HCT116 (cell line): Measurements from ENCODE around the gene HOXC6. TPM values are rescaled to one million over a fixed set of nuclear protein-coding genes. Genes with fewer than 3 reads are reported as not detected.

Experiments
- ATAC-seq: fragments of 200-7000 bp; cut with Tn5 transposase; 2 replicates; pipeline ENCODE4 v1.9.1; 2020; ENCODE audit warnings: mild to moderate bottlenecking, moderate library complexity
- BruUV-seq: library from RNA; stranded (reverse); fragments of 400-500 nt; replicated peaks from 2 replicates; lab custom pipeline; 2021; lab: Mats Ljungman, UMichigan
- CTCF ChIA-PET: fragments of 300-600 bp; sonication (Branson Sonifier 250); formaldehyde crosslinking; loops from one replicate; lab custom pipeline; 2021; ENCODE audit warnings: antibody characterized with exemption; lab: Charles Lee
- POLR2A ChIA-PET: fragments of 300-600, 350-600 bp; sonication (Branson Sonifier 250); formaldehyde crosslinking; loops from one replicate; lab custom pipeline; 2021; ENCODE audit warnings: antibody characterized with exemption; lab: Charles Lee
- RAD21 ChIA-PET, 2 experiments: fragments of 300-600 bp; sonication (Branson Sonifier 250); formaldehyde crosslinking; loops; one replicate each; lab custom pipeline; 2023; ENCODE audit warnings: low total read pairs in 2 of 2; ENCODE audit not compliant: uncharacterized antibody in 2 of 2, unreplicated experiment in 2 of 2, low non-redundant PET in 1 of 2; lab: Charles Lee
- DNase-seq: peaks from one replicate; pipeline ENCODE4 v3.0.0-alpha.2; 2010; ENCODE audit warnings: low read depth, low spot score
- H2AFZ ChIP-seq: fragments of 200-600 bp; shearing (Covaris generic), sonication (generic); 2 replicates; pipeline ENCODE4 v1.6.1; 2017; ENCODE audit warnings: low read depth, mixed run types, mixed read lengths, antibody characterized with exemption, low read length; ENCODE audit not compliant: poor library complexity, severe bottlenecking
- H3K27ac ChIP-seq: 2 replicates; pipeline ENCODE4 v1.5.1; 2012; ENCODE audit warnings: low read depth, low read length
- H3K27me3 ChIP-seq: fragments of 200-600 bp; sonication (generic); 2 replicates; pipeline ENCODE4 v1.6.1; 2016; ENCODE audit warnings: mixed run types, low read length, mixed read lengths; ENCODE audit not compliant: insufficient read depth
- H3K36me3 ChIP-seq, 2 experiments: fragments of 200-500 bp in 1 of 2; fragments of 200-600 bp in 1 of 2; sonication (Bioruptor generic) in 1 of 2; sonication (generic) in 1 of 2; 2 replicates each; pipeline versions ENCODE4 v1.5.1 to v1.6.1; 2014 to 2016; ENCODE audit warnings: low read length in 2 of 2, inconsistent platforms in 1 of 2, mixed read lengths in 1 of 2, mixed run types in 1 of 2; ENCODE audit not compliant: insufficient read depth in 2 of 2, control insufficient read depth in 1 of 2
- H3K4me1 ChIP-seq, 2 experiments: fragments of 200-600 bp in 1 of 2; sonication (generic) in 1 of 2; 2 replicates each; pipeline versions ENCODE4 v1.5.1 to v1.6.1; 2012 to 2017; ENCODE audit warnings: low read length in 2 of 2, inconsistent platforms in 1 of 2, mild to moderate bottlenecking in 1 of 2, mixed read lengths in 1 of 2, mixed run types in 1 of 2, moderate library complexity in 1 of 2; ENCODE audit not compliant: insufficient read depth in 2 of 2, control insufficient read depth in 1 of 2
- H3K4me2 ChIP-seq: fragments of 200-600 bp; sonication (generic); 2 replicates; pipeline ENCODE4 v1.6.1; 2017; ENCODE audit warnings: mixed run types, low read length, mixed read lengths
- H3K4me3 ChIP-seq, 2 experiments: fragments of 200-600 bp in 1 of 2; sonication (generic) in 1 of 2; replicated peaks in 1 of 2; 2 replicates each; pipeline ENCODE4 v1.5.1; 2011 to 2016; ENCODE audit warnings: low read length in 2 of 2, control low read depth in 1 of 2, low read depth in 1 of 2, mild to moderate bottlenecking in 1 of 2, mixed read lengths in 1 of 2, mixed run types in 1 of 2
- H3K79me2 ChIP-seq: fragments of 200-600 bp; sonication (generic); 2 replicates; pipeline ENCODE4 v1.6.1; 2017; ENCODE audit warnings: mild to moderate bottlenecking, mixed run types, low read length, moderate library complexity, mixed read lengths; ENCODE audit not compliant: insufficient read depth
- H3K9ac ChIP-seq: fragments of 200-600 bp; sonication (generic); 2 replicates; pipeline ENCODE4 v1.6.1; 2016; ENCODE audit warnings: low read length, mixed read lengths
- H3K9me2 ChIP-seq: fragments of 200-600 bp; sonication (generic), shearing (Covaris generic); 2 replicates; pipeline ENCODE4 v1.6.1; 2017; ENCODE audit warnings: mixed run types, mild to moderate bottlenecking, moderate library complexity; ENCODE audit not compliant: insufficient read depth
- H3K9me3 ChIP-seq, 2 experiments: fragments of 200-500 bp in 1 of 2; fragments of 200-600 bp in 1 of 2; sonication (Bioruptor generic) in 1 of 2; sonication (generic) in 1 of 2; 2 replicates each; pipeline ENCODE4 v1.6.1; 2014 to 2017; ENCODE audit warnings: low read length in 2 of 2, mixed read lengths in 2 of 2, inconsistent platforms in 1 of 2, low read depth in 1 of 2, mild to moderate bottlenecking in 1 of 2, mixed run types in 1 of 2, moderate library complexity in 1 of 2; ENCODE audit not compliant: control insufficient read depth in 1 of 2, insufficient read depth in 1 of 2
- H4K20me1 ChIP-seq: fragments of 200-600 bp; sonication (generic), shearing (Covaris generic); 2 replicates; pipeline ENCODE4 v1.6.1; 2017; ENCODE audit warnings: mixed run types, mild to moderate bottlenecking, moderate library complexity; ENCODE audit not compliant: insufficient read depth
- EGR1 ChIP-seq: IDR thresholded peaks from 2 replicates; pipeline ENCODE4 v1.6.1; 2012; ENCODE audit warnings: low read depth
- POLR2AphosphoS5 ChIP-seq: IDR thresholded peaks from 2 replicates; pipeline ENCODE4 v1.6.1; 2011; ENCODE audit warnings: mild to moderate bottlenecking, low read depth, low read length, moderate library complexity
- TCF7L2 ChIP-seq: IDR thresholded peaks from 2 replicates; pipeline ENCODE4 v1.7.0; 2011; ENCODE audit warnings: borderline replicate concordance, inconsistent platforms; ENCODE audit not compliant: insufficient read depth, insufficient read length; ENCODE audit errors: extremely low read depth
- YY1 ChIP-seq: IDR thresholded peaks from 2 replicates; pipeline ENCODE4 v1.6.1; 2011; ENCODE audit warnings: low read length, low read depth, moderate library complexity, mild to moderate bottlenecking; ENCODE audit not compliant: insufficient replicate concordance; ENCODE audit errors: extremely low read depth
- intact Hi-C: fragments of 100-400 bp; cut with micrococcal nuclease; formaldehyde crosslinking; loops from 2 replicates; pipeline ENCODE4 v1.10.0; 2022
- total RNA-seq: library from RNA; stranded (reverse); gene quantifications from one replicate; pipeline ENCODE4 v1.2.1, GENCODE V29; 2021; ENCODE audit not compliant: unreplicated experiment

HOXC6 gene
- total RNA-seq, 1 experiment from 2014 or later, result 3.1 TPM

GRCh38 chr12:54033106-54033979 lies 5.1 kb downstream of the HOXC6 start:
- H3K4me2 ChIP-seq, result peak overlapping the region; percentile 100
- ATAC-seq (peak; percentile 74), DNase-seq (no peak)
- H3K9me3 ChIP-seq, result no peaks in the 10 kb centered on the region
- POLR2A ChIA-PET, result no interaction called here
- H3K9ac ChIP-seq, result peak overlapping the region; percentile 69
- RAD21 ChIA-PET, result interaction anchor here (0.9 to 3.0 kb wide), 8 partner anchors 27 to 174 kb away, joined by 4 to 12 read pairs (median 9); no protein-coding TSS in a partner anchor
- H3K36me3 ChIP-seq, result no peaks in the 10 kb centered on the region
- H2AFZ ChIP-seq, result peak overlapping the region; percentile 89
- peak overlapping the region; percentile 35 for H3K27ac ChIP-seq
- intact Hi-C loops, result loop anchor here (5.0 kb wide), 1 partner anchor 104 kb away; no protein-coding TSS in a partner anchor
- no peaks in the 10 kb centered on the region for H3K9me2 ChIP-seq
- peaks cover 7 to 29% of the 10 kb centered on the region in 2 experiments for H3K4me1 ChIP-seq
- no TSS peak for BruUV-seq
- TF ChIP-seq TCF7L2 (peak; percentile 96), POLR2AphosphoS5 (0 out of 2 replicates have a peak, but pooled peaks have one; percentile 16), EGR1 (no peak), YY1 (peak; percentile 38)
- CTCF ChIA-PET, result interaction anchor here (0.9 to 3.5 kb wide), 19 partner anchors 11 to 180 kb away, joined by 3 to 43 read pairs (median 6); partner anchors contain the start of genes HOXC10, HOXC8 and HOXC9
- no peaks in the 10 kb centered on the region for H3K27me3 ChIP-seq
- H4K20me1 ChIP-seq, result no peaks in the 10 kb centered on the region
- no peaks in the 10 kb centered on the region for H3K79me2 ChIP-seq
- peak overlapping the region; percentile 55 to 77 for H3K4me3 ChIP-seq
